SU-DHL-6 (cell line): Measurements from ENCODE around the gene ZC4H2.

ENCODE experiments used
- H2AFZ ChIP-seq: fragments of 200-600 bp; sonication (generic); 2 replicates; pipeline ENCODE4 v1.6.1; 2014; ENCODE audit warnings: low read depth, mild to moderate bottlenecking, moderate library complexity, mixed read lengths, antibody characterized with exemption, low read length; ENCODE audit not compliant: severe bottlenecking
- H3F3A ChIP-seq: fragments of 200-600 bp; shearing (Covaris generic); 2 replicates; pipeline ENCODE4 v1.6.0; 2016; ENCODE audit warnings: antibody characterized with exemption, mild to moderate bottlenecking; ENCODE audit not compliant: insufficient read depth
- H3K27ac ChIP-seq: fragments of 200-600 bp; sonication (generic); 2 replicates; pipeline ENCODE4 v1.5.1; 2016; ENCODE audit warnings: low read depth, mild to moderate bottlenecking, low read length, moderate library complexity, mixed read lengths
- H3K27me3 ChIP-seq: fragments of 200-600 bp; sonication (generic), shearing (Covaris generic); 2 replicates; pipeline ENCODE4 v1.6.0; 2014; ENCODE audit warnings: mild to moderate bottlenecking, low read length
- H3K36me3 ChIP-seq: fragments of 200-600 bp; sonication (generic); 2 replicates; pipeline ENCODE4 v1.6.1; 2014; ENCODE audit warnings: mild to moderate bottlenecking, low read length, mixed read lengths
- H3K4me2 ChIP-seq: fragments of 300-600, 200-600 bp; shearing (Covaris generic), sonication (generic); 2 replicates; pipeline ENCODE4 v1.6.0; 2014; ENCODE audit warnings: low read length, low read depth, mild to moderate bottlenecking; ENCODE audit not compliant: poor library complexity, severe bottlenecking
- H3K4me3 ChIP-seq: fragments of 200-600 bp; sonication (generic); 2 replicates; pipeline ENCODE4 v1.5.1; 2014; ENCODE audit warnings: antibody characterized with exemption, low read length, mild to moderate bottlenecking, mixed read lengths; ENCODE audit not compliant: insufficient read depth, poor library complexity, severe bottlenecking
- H3K79me2 ChIP-seq: fragments of 200-600 bp; sonication (generic); 2 replicates; pipeline ENCODE4 v1.6.1; 2014; ENCODE audit warnings: mild to moderate bottlenecking, low read length, moderate library complexity; ENCODE audit not compliant: insufficient read depth
- H3K9ac ChIP-seq: fragments of 200-600 bp; sonication (generic); 2 replicates; pipeline ENCODE4 v1.7.0; 2014; ENCODE audit warnings: mild to moderate bottlenecking, low read length
- H3K9me2 ChIP-seq: fragments of 200-600 bp; sonication (generic); replicated peaks from 2 replicates; pipeline ENCODE4 v1.6.1; 2014; ENCODE audit warnings: low read length; ENCODE audit not compliant: insufficient read depth
- H3K9me3 ChIP-seq: fragments of 200-600 bp; sonication (generic); 2 replicates; pipeline ENCODE4 v1.6.1; 2014; ENCODE audit warnings: low read length, mixed read lengths; ENCODE audit not compliant: insufficient read depth
- H4K20me1 ChIP-seq: fragments of 200-600 bp; sonication (generic); 2 replicates; pipeline ENCODE4 v1.6.1; 2014; ENCODE audit warnings: low read depth, mild to moderate bottlenecking, antibody characterized with exemption, low read length, moderate library complexity, mixed read lengths
- CTCF ChIP-seq: fragments of 200-600 bp; sonication (generic); IDR thresholded peaks from one replicate; pipeline ENCODE4 v1.5.1; 2017; ENCODE audit warnings: antibody characterized with exemption, mild to moderate bottlenecking, low read length, moderate library complexity; ENCODE audit not compliant: insufficient read depth, poor library complexity, severe bottlenecking
- EZH2phosphoT487 ChIP-seq: fragments of 200-600 bp; sonication (generic), shearing (Covaris generic); conservative IDR thresholded peaks from 2 replicates; pipeline ENCODE4 v1.6.1; 2018; ENCODE audit warnings: mild to moderate bottlenecking, antibody characterized with exemption, low read length, moderate library complexity, mixed read lengths

ZC4H2 gene

DNA sequence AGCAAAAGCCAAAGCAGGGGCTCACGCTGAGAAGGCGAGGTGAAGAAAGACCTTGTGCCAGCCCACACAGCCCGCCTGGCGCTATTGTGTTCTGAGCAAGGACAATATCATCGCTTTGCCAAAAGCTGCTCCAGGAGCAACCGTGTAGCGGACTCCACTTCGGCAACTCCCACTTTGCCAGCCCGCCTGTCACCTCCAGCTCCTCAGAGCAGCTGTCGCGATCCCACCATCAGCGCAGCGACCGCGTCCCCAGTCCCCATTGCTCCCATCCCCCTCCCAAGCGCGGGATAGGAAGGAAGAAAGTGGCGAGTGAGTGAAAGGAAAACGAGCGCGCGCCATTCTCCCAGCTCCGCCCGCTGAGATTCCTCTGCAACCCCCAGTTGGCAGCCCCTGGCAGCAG lies 759 bp downstream of the ZC4H2 start:
- TF ChIP-seq EZH2phosphoT487 (no peak), CTCF (no peak)
- Histone ChIP-seq H3K27me3 (no peaks in the 10 kb centered on the region), H3F3A (no peaks in the 10 kb centered on the region), H3K27ac (no peak overlapping the region), H3K36me3 (no peaks in the 10 kb centered on the region), H3K9me2 (no peaks in the 10 kb centered on the region), H3K4me3 (peak overlapping the region; percentile 93), H3K4me2 (peak overlapping the region; percentile 83), H3K79me2 (no peaks in the 10 kb centered on the region; the same call in 1 of the 2 replicates), H3K9me3 (no peaks in the 10 kb centered on the region), H2AFZ (peak overlapping the region; percentile 96), H3K9ac (peak overlapping the region; percentile 60), H4K20me1 (no peaks in the 10 kb centered on the region)

- Histone ChIP-seq H3K4me3 (no peak overlapping the region), H3K9me3 (no peaks in the 10 kb centered on the region), H3K4me2 (no peak overlapping the region), H2AFZ (no peak overlapping the region), H3K27ac (no peak overlapping the region), H3K79me2 (no peaks in the 10 kb centered on the region), H3K9ac (no peak overlapping the region), H4K20me1 (no peaks in the 10 kb centered on the region), H3K9me2 (no peaks in the 10 kb centered on the region), H3K36me3 (no peaks in the 10 kb centered on the region), H3F3A (no peaks in the 10 kb centered on the region), H3K27me3 (no peaks in the 10 kb centered on the region)
- TF ChIP-seq CTCF (no peak), EZH2phosphoT487 (no peak)
These were observed 50.8 kb downstream of the ZC4H2 start for GRCh38 chrX:64925480-64925879.

DNA sequence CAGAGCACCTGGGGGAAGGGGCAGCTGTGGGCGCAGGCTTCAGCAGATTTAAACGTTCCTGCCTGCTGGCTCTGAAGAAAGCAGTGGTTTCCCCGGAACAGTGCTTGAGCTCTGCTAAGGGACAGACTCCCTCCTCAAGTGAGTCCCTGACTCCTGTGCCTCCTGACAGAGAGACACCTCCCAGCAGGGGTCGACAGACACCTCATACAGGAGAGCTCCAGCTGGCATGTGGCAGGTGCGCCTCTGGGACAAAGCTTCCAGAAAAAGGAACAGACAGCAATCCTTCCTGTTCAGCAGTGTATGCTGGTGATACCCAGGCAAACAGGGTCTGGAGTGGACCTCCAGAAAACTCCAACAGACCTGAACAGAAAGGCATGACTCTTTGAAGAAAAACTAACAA lies 68.1 kb downstream of the ZC4H2 start:
- no peaks in the 10 kb centered on the region for H3K79me2 ChIP-seq
- no peaks in the 10 kb centered on the region for H3K9me2 ChIP-seq
- no peak overlapping the region for H3K4me2 ChIP-seq
- no peak for TF ChIP-seq EZH2phosphoT487
- TF ChIP-seq CTCF = no peak
- H2AFZ ChIP-seq = no peak overlapping the region
- no peak overlapping the region for H3K9ac ChIP-seq
- H3K4me3 ChIP-seq = no peak overlapping the region
- H3K36me3 ChIP-seq = no peaks in the 10 kb centered on the region
- no peaks in the 10 kb centered on the region for H3K9me3 ChIP-seq
- H3K27me3 ChIP-seq = no peaks in the 10 kb centered on the region
- no peak overlapping the region for H3K27ac ChIP-seq
- H3F3A ChIP-seq = no peaks in the 10 kb centered on the region
- no peaks in the 10 kb centered on the region for H4K20me1 ChIP-seq
